ENCODE results near the gene WNT16. TPM values are rescaled to one million over a fixed set of nuclear protein-coding genes. Genes with fewer than 3 reads are reported as not detected.

Gene WNT16
- total RNA-seq, 1 experiment from 2014 or later = 0.39 TPM

GRCh38 chr7:121331048-121331447 lies 2.2 kb downstream of the WNT16 start:
- Histone ChIP-seq H3K27me3 (ENCODE audit: control insufficient read depth, insufficient read depth, low read length) (peaks cover 66% of the 10 kb centered on the region), H3K4me3 (ENCODE audit: low read depth in 2 of 2, low read length in 2 of 2) (no peak overlapping the region), H3K9me3 (ENCODE audit: control insufficient read depth, insufficient read depth, low read depth, low read length) (no peaks in the 10 kb centered on the region), H3K36me3 (ENCODE audit: control insufficient read depth, insufficient read depth, low read length) (peaks cover 5% of the 10 kb centered on the region; the same call in 1 of the 2 replicates), H3K27ac (ENCODE audit: low read length) (no peak overlapping the region), H3K4me1 (ENCODE audit: control insufficient read depth, insufficient read depth, low read length) (no peaks in the 10 kb centered on the region)
- ATAC-seq = no peak
- in situ Hi-C loops (cut with HindIII; ENCODE audit: low pct_unique_long_range_greater_than_20kb, low sequenced_read_pairs) = no loop called here
- DNase-seq (ENCODE audit: low read depth, low spot score) = no peak
- intact Hi-C loops (cut with micrococcal nuclease; ENCODE audit: unreplicated experiment) = no loop called here
- POLR2A ChIA-PET = interaction anchor here (0.7 kb wide), 1 partner anchor 224 kb away, joined by 3 read pairs; no protein-coding TSS in a partner anchor
- CTCF ChIA-PET = no interaction called here
- no TSS peak for BruUV-seq (replicated peaks)
- no peak for TF ChIP-seq POLR2AphosphoS5 (IDR thresholded peaks at IDR 0.05; ENCODE audit: low read depth, low read length)
- TF ChIP-seq CTCF (IDR thresholded peaks at IDR 0.05) = no peak
- no peak for TF ChIP-seq REST (IDR thresholded peaks at IDR 0.05; ENCODE audit: insufficient read depth in 1 of 2, low read depth in 2 of 2, low read length in 1 of 2)
- no peak for TF ChIP-seq SIN3A (IDR thresholded peaks at IDR 0.05; ENCODE audit: borderline replicate concordance, insufficient read depth, low read depth, low read length)
- TF ChIP-seq TCF7L2 (IDR thresholded peaks at IDR 0.05; ENCODE audit: low read depth, low read length) = no peak

- intact Hi-C loops (cut with micrococcal nuclease; ENCODE audit: unreplicated experiment) = no loop called here
- BruUV-seq (replicated peaks) = no TSS peak
- Histone ChIP-seq H3K27ac (ENCODE audit: low read length) (no peak overlapping the region), H3K27me3 (ENCODE audit: control insufficient read depth, insufficient read depth, low read length) (peaks cover 67% of the 10 kb centered on the region), H3K9me3 (ENCODE audit: control insufficient read depth, insufficient read depth, low read depth, low read length) (no peaks in the 10 kb centered on the region), H3K4me1 (ENCODE audit: control insufficient read depth, insufficient read depth, low read length) (no peaks in the 10 kb centered on the region), H3K36me3 (ENCODE audit: control insufficient read depth, insufficient read depth, low read length) (peaks cover 5% of the 10 kb centered on the region; the same call in 1 of the 2 replicates), H3K4me3 (ENCODE audit: low read depth in 2 of 2, low read length in 2 of 2) (no peak overlapping the region)
- ChIA-PET POLR2A (no interaction called here), CTCF (no interaction called here)
- no peak for DNase-seq (ENCODE audit: low read depth, low spot score)
- in situ Hi-C loops (cut with HindIII; ENCODE audit: low pct_unique_long_range_greater_than_20kb, low sequenced_read_pairs) = no loop called here
- ATAC-seq = no peak
- TF ChIP-seq POLR2AphosphoS5 (IDR thresholded peaks at IDR 0.05; ENCODE audit: low read depth, low read length) (no peak), TCF7L2 (IDR thresholded peaks at IDR 0.05; ENCODE audit: low read depth, low read length) (no peak), REST (IDR thresholded peaks at IDR 0.05; ENCODE audit: insufficient read depth in 1 of 2, low read depth in 2 of 2, low read length in 1 of 2) (no peak), CTCF (IDR thresholded peaks at IDR 0.05) (no peak), SIN3A (IDR thresholded peaks at IDR 0.05; ENCODE audit: borderline replicate concordance, insufficient read depth, low read depth, low read length) (no peak)
Measured at GRCh38 chr7:121331574-121331973, 2.8 kb downstream of the WNT16 start.
